ENCODE results near the gene ITGAD. TPM values are rescaled to one million over a fixed set of nuclear protein-coding genes. Genes with fewer than 3 reads are reported as not detected.
"Not testable (repeated sequence)": the region's sequence is repeated elsewhere in the genome, so short reads cannot be mapped to it uniquely, and the experiment has no call there.

ITGAD gene
- total RNA-seq, 1 experiment from 2014 or later: not detected

- H3K27me3 ChIP-seq (replicated peaks): no peaks in the 10 kb centered on the region
- DNase-seq (ENCODE audit: low read depth in 1 of 2, low spot score in 2 of 2): no peak
- no peaks in the 10 kb centered on the region for H3K36me3 ChIP-seq
- H3K4me1 ChIP-seq (replicated peaks): peaks cover 25% of the 10 kb centered on the region
- no peaks in the 10 kb centered on the region for H3K9me3 ChIP-seq (replicated peaks)
- H3K27ac ChIP-seq: peak overlapping the region; percentile 31
- no peak overlapping the region for H3K4me3 ChIP-seq
These were observed 9.6 kb downstream of the ITGAD start for GRCh38 chr16:31402687-31403086.

GRCh38 chr16:31403590-31404352, 10.6 kb downstream of the ITGAD start:
- Histone ChIP-seq H3K27ac (peak overlapping the region; percentile 18; the same call in 1 of the 2 replicates), H3K9me3 (replicated peaks) (no peaks in the 10 kb centered on the region), H3K27me3 (replicated peaks) (no peaks in the 10 kb centered on the region), H3K4me3 (peak overlapping the region; percentile 43), H3K36me3 (no peaks in the 10 kb centered on the region), H3K4me1 (replicated peaks) (peaks cover 31% of the 10 kb centered on the region)
- DNase-seq (ENCODE audit: low read depth in 1 of 2, low spot score in 2 of 2): no peak

GRCh38 chr16:31404353-31405064, 11.4 kb downstream of the ITGAD start:
- no peaks in the 10 kb centered on the region for H3K27me3 ChIP-seq (replicated peaks)
- DNase-seq (ENCODE audit: low read depth in 1 of 2, low spot score in 2 of 2): peak; percentile 51 to 65
- H3K36me3 ChIP-seq: no peaks in the 10 kb centered on the region
- H3K4me1 ChIP-seq (replicated peaks): peaks cover 38% of the 10 kb centered on the region
- peak overlapping the region; percentile 43 for H3K4me3 ChIP-seq
- H3K27ac ChIP-seq: peak overlapping the region; percentile 18; the same call in 1 of the 2 replicates
- H3K9me3 ChIP-seq (replicated peaks): no peaks in the 10 kb centered on the region

GRCh38 chr16:31407406-31407805, 14.3 kb downstream of the ITGAD start:
- Histone ChIP-seq H3K9me3 (replicated peaks) (no peaks in the 10 kb centered on the region), H3K27ac (no peak overlapping the region), H3K27me3 (replicated peaks) (no peaks in the 10 kb centered on the region), H3K36me3 (no peaks in the 10 kb centered on the region), H3K4me3 (no peak overlapping the region), H3K4me1 (replicated peaks) (peaks cover 48% of the 10 kb centered on the region)
- DNase-seq (ENCODE audit: low read depth in 1 of 2, low spot score in 2 of 2): no peak

- Histone ChIP-seq H3K4me3 (no peak overlapping the region), H3K4me1 (replicated peaks) (peaks cover 27% of the 10 kb centered on the region), H3K9me3 (replicated peaks) (no peaks in the 10 kb centered on the region), H3K27me3 (replicated peaks) (no peaks in the 10 kb centered on the region), H3K27ac (0 out of 2 replicates have a peak overlapping the region, but pooled peaks have one; percentile 2), H3K36me3 (no peaks in the 10 kb centered on the region)
- peak; percentile 83 to 86 for DNase-seq (ENCODE audit: low read depth in 1 of 2, low spot score in 2 of 2)
These were observed 16.3 kb downstream of the ITGAD start for GRCh38 chr16:31409433-31409832.

- H3K27ac ChIP-seq: 0 out of 2 replicates have a peak overlapping the region, but pooled peaks have one; percentile 20
- no peak for DNase-seq (ENCODE audit: low read depth in 1 of 2, low spot score in 2 of 2)
- no peaks in the 10 kb centered on the region for H3K9me3 ChIP-seq (replicated peaks)
- no peaks in the 10 kb centered on the region for H3K27me3 ChIP-seq (replicated peaks)
- no peaks in the 10 kb centered on the region for H3K36me3 ChIP-seq
- H3K4me1 ChIP-seq (replicated peaks): peaks cover 23% of the 10 kb centered on the region
- no peak overlapping the region for H3K4me3 ChIP-seq
These were observed 16.9 kb downstream of the ITGAD start for GRCh38 chr16:31410082-31410481.

GRCh38 chr16:31411024-31411844, 18.1 kb downstream of the ITGAD start:
- no peaks in the 10 kb centered on the region for H3K9me3 ChIP-seq (replicated peaks)
- no peak overlapping the region for H3K27ac ChIP-seq
- peaks cover 23% of the 10 kb centered on the region for H3K4me1 ChIP-seq (replicated peaks)
- no peaks in the 10 kb centered on the region for H3K36me3 ChIP-seq
- no peak overlapping the region for H3K4me3 ChIP-seq
- no peaks in the 10 kb centered on the region for H3K27me3 ChIP-seq (replicated peaks)
- no peak for DNase-seq (ENCODE audit: low read depth in 1 of 2, low spot score in 2 of 2)

- Histone ChIP-seq H3K4me3 (no peak overlapping the region), H3K36me3 (no peaks in the 10 kb centered on the region), H3K27ac (no peak overlapping the region), H3K27me3 (replicated peaks) (no peaks in the 10 kb centered on the region), H3K4me1 (replicated peaks) (peaks cover 23% of the 10 kb centered on the region), H3K9me3 (replicated peaks) (no peaks in the 10 kb centered on the region)
- DNase-seq (ENCODE audit: low read depth in 1 of 2, low spot score in 2 of 2): no peak
These were observed 19.6 kb downstream of the ITGAD start for GRCh38 chr16:31412750-31413149.

- Histone ChIP-seq H3K4me1 (replicated peaks) (peaks cover 22% of the 10 kb centered on the region), H3K4me3 (no peak overlapping the region), H3K27ac (no peak overlapping the region), H3K27me3 (replicated peaks) (no peaks in the 10 kb centered on the region), H3K36me3 (no peaks in the 10 kb centered on the region), H3K9me3 (replicated peaks) (no peaks in the 10 kb centered on the region)
- DNase-seq (ENCODE audit: low read depth in 1 of 2, low spot score in 2 of 2): no peak
These were observed 20.2 kb downstream of the ITGAD start for GRCh38 chr16:31413381-31413780.

- H3K9me3 ChIP-seq (replicated peaks): no peaks in the 10 kb centered on the region
- H3K27me3 ChIP-seq (replicated peaks): no peaks in the 10 kb centered on the region
- H3K36me3 ChIP-seq: no peaks in the 10 kb centered on the region
- no peak overlapping the region for H3K4me3 ChIP-seq
- no peak overlapping the region for H3K27ac ChIP-seq
- no peak for DNase-seq (ENCODE audit: low read depth in 1 of 2, low spot score in 2 of 2)
- H3K4me1 ChIP-seq (replicated peaks): peaks cover 16% of the 10 kb centered on the region
These were observed 20.8 kb downstream of the ITGAD start for GRCh38 chr16:31413943-31414342.

GRCh38 chr16:31414706-31415105, 21.6 kb downstream of the ITGAD start:
- Histone ChIP-seq H3K9me3 (replicated peaks) (no peaks in the 10 kb centered on the region), H3K4me1 (replicated peaks) (peaks cover 9% of the 10 kb centered on the region), H3K27ac (no peak overlapping the region), H3K4me3 (no peak overlapping the region), H3K27me3 (replicated peaks) (no peaks in the 10 kb centered on the region), H3K36me3 (no peaks in the 10 kb centered on the region)
- no peak for DNase-seq (ENCODE audit: low read depth in 1 of 2, low spot score in 2 of 2)

- H3K27me3 ChIP-seq (replicated peaks): peaks cover 2% of the 10 kb centered on the region; the same call in 1 of the 2 replicates
- H3K4me1 ChIP-seq (replicated peaks): peaks cover under 1% of the 10 kb centered on the region; the same call in 1 of the 2 replicates
- H3K9me3 ChIP-seq (replicated peaks): no peaks in the 10 kb centered on the region
- H3K36me3 ChIP-seq: no peaks in the 10 kb centered on the region
- H3K4me3 ChIP-seq: no peak overlapping the region
- DNase-seq (ENCODE audit: low read depth in 1 of 2, low spot score in 2 of 2): no peak
- H3K27ac ChIP-seq: no peak overlapping the region
These were observed 23.2 kb downstream of the ITGAD start for GRCh38 chr16:31416371-31416770.

GRCh38 chr16:31417036-31417435, 23.9 kb downstream of the ITGAD start:
- not testable (repeated sequence) for H3K27ac ChIP-seq; H3K36me3 ChIP-seq; H3K4me3 ChIP-seq; DNase-seq (ENCODE audit: low read depth in 1 of 2, low spot score in 2 of 2); H3K9me3 ChIP-seq (replicated peaks); H3K4me1 ChIP-seq (replicated peaks); H3K27me3 ChIP-seq (replicated peaks)

Measured in SJSA1 (cell line).